ENCODE results near the gene PSORS1C2. TPM values are rescaled to one million over a fixed set of nuclear protein-coding genes. Genes with fewer than 3 reads are reported as not detected.

The PSORS1C2 gene
- total and polyA plus RNA-seq, 9 donors: not detected

GRCh38 chr6:31152781-31153180, 13.9 kb upstream of the PSORS1C2 start:
- Histone ChIP-seq H3K27ac (no peak overlapping the region), H3K27me3 (no peaks in the 10 kb centered on the region), H3K4me1 (ENCODE audit: insufficient read depth) (no peaks in the 10 kb centered on the region), H3K36me3 (no peaks in the 10 kb centered on the region), H3K9me3 (no peaks in the 10 kb centered on the region), H3K4me3 (no peak overlapping the region)
- 82 to 90% (median 89%) methylated on average over 7 of the region's 7 CpGs for WGBS, 3 donors
- intact Hi-C loops (cut with DNase I): no loop called here
- TF ChIP-seq EP300 (IDR thresholded peaks at IDR 0.05) (no peak), POLR2A (IDR thresholded peaks at IDR 0.05) (no peak), CTCF (IDR thresholded peaks at IDR 0.05) (no peak)
- DNase-seq: no peak

- Histone ChIP-seq H3K4me3 (no peak overlapping the region), H3K4me1 (ENCODE audit: insufficient read depth) (no peaks in the 10 kb centered on the region), H3K36me3 (no peaks in the 10 kb centered on the region), H3K9me3 (no peaks in the 10 kb centered on the region), H3K27me3 (no peaks in the 10 kb centered on the region), H3K27ac (no peak overlapping the region)
- no peak for DNase-seq
- intact Hi-C loops (cut with DNase I): no loop called here
- WGBS, 3 donors: 85 to 88% (median 87%) methylated on average over 6 of the region's 6 CpGs
- TF ChIP-seq CTCF (IDR thresholded peaks at IDR 0.05) (no peak), EP300 (IDR thresholded peaks at IDR 0.05) (no peak), POLR2A (IDR thresholded peaks at IDR 0.05) (no peak)
Measured at GRCh38 chr6:31149827-31150447, 11.1 kb upstream of the PSORS1C2 start.

GRCh38 chr6:31145386-31145785, 6.5 kb upstream of the PSORS1C2 start:
- Histone ChIP-seq H3K4me1 (ENCODE audit: insufficient read depth) (no peaks in the 10 kb centered on the region), H3K27me3 (no peaks in the 10 kb centered on the region), H3K9me3 (no peaks in the 10 kb centered on the region), H3K4me3 (no peak overlapping the region), H3K36me3 (no peaks in the 10 kb centered on the region), H3K27ac (no peak overlapping the region)
- DNase-seq: no peak
- TF ChIP-seq POLR2A (IDR thresholded peaks at IDR 0.05): no peak
- TF ChIP-seq CTCF (IDR thresholded peaks at IDR 0.05): no peak
- no peak for TF ChIP-seq EP300 (IDR thresholded peaks at IDR 0.05)
- intact Hi-C loops (cut with DNase I): no loop called here
- WGBS, 3 donors: 92 to 96% (median 94%) methylated on average over 10 of the region's 10 CpGs

- DNase-seq: no peak
- Histone ChIP-seq H3K4me3 (no peak overlapping the region), H3K4me1 (ENCODE audit: insufficient read depth) (no peaks in the 10 kb centered on the region), H3K9me3 (no peaks in the 10 kb centered on the region), H3K27me3 (no peaks in the 10 kb centered on the region), H3K36me3 (no peaks in the 10 kb centered on the region), H3K27ac (no peak overlapping the region)
- TF ChIP-seq CTCF (IDR thresholded peaks at IDR 0.05): no peak
- no peak for TF ChIP-seq POLR2A (IDR thresholded peaks at IDR 0.05)
- TF ChIP-seq EP300 (IDR thresholded peaks at IDR 0.05): no peak
- 81 to 92% (median 85%) methylated on average over 11 of the region's 11 CpGs for WGBS, 3 donors
- intact Hi-C loops (cut with DNase I): no loop called here
Measured at GRCh38 chr6:31144970-31145340, 6.1 kb upstream of the PSORS1C2 start.

Data from ovary (tissue), 9 donors.